Stimulated activated CD8-positive, alpha-beta memory T cell treated with anti-CD3 and anti-CD28 coated beads, Interleukin-4, amount 100 ng/mL, for 1 hour (primary cell): ENCODE results near the gene STK32C.
"Not testable (repeated sequence)": the region's sequence is repeated elsewhere in the genome, so short reads cannot be mapped to it uniquely, and the experiment has no call there.

Experiments used
- DNase-seq, 2 donors: peaks; one replicate each; pipeline ENCODE4 v3.0.0-alpha.2; 2020; ENCODE audit warnings: low read depth in 2 of 2, low spot score in 1 of 2

Gene STK32C

DNA sequence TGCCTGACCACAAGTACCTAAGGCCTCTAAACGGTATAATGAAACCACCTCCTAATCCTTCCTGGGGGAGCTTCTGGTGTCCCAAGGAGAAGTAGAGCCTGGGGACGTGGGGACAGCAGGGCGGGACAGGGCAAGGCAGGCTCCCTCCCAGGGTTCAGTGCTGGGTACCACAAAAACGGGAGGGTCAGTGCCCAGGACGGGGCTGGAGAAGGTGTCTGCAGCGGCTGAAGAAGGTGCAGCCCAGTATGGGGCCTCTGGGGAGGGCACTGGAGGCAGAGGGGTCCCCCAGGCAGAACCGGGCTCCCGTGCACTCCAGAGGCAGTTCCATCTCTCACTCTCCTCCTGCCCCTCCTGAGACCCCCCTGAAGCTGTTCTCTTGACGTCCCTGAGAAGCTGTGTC, 74.8 kb downstream of the STK32C start:
- no peak for DNase-seq

DNA sequence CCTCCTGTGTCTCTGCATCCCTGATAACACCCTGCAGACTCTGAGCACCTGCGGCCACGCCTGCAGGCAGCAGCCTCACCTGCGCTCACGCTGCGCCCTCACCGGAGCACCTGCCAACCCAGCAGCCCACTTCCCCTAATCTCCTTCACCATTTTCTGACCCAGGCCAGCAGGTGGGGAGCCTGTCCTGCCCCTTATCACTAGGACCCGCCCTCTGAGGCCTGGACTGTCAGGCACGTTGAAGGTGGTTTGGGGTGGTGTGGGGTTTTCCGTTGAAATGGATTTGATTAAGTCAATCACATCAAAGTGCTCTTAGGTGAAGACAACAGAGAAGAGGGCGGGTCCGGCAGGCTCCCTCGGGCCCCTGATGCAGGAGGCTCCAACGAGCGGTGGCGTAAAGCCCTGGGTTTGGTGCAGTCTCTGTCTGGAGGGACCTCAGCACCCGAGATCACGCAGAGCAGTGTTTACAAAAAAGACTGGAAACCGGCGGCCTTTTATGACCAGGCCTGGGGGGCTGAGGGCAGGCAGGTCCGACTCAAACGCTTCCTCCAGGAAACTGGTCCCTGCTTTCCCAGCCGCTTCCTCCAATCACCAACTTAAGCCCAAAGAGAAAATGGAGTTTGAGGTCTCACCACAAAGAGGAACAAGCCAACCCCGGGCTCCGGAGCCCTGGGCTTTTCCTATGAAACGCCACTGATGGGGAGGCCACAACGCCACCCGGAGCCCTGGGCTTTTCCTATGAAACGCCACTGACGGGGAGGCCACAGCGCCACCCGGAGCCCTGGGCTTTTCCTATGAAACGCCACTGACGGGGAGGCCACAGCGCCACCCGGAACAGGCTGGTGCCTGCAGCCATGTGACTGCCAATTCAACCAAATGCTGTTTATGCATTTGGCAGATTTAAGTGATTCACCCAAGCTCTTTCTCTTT, 75.5 kb downstream of the STK32C start:
- DNase-seq, result no peak

GRCh38 chr10:132231656-132232022, 76.1 kb downstream of the STK32C start:
- DNase-seq, result no peak

GRCh38 chr10:132230557-132231210, 77.1 kb downstream of the STK32C start:
- no peak for DNase-seq

DNA sequence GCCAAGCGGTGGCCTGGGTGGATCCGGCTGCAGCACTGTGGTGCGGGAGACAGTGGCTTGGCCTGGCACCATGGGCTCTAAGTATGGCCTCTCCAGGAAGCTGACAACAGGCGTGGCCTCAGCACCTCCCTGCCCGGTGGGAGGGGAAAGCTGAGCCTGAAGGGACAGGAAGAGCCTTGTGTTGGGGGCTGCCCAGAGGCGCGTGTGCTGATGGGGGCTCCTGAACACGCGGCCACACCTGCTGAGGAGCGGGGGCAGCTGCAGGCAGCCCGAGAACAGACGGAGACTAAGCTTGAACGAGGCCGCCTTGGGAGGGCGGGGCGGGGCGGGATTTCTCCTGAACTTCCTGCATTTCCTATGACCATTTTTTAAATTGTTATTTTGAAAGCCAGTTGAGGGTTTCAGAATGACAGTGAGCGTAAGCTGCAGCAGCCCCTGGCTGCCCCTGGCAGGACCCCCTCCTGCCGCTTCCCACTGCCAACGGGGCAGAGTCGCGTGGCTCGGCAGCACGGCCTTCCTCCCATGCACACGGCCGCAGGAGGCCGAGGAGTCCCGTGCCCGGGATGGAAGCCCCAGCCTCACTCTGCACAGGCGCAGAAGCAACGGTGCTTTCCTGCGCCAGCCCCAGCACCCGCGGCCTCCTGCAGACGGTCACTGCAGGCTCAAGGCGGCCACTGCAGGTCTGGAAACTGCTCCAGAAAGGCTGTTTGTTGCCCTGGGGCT, 77.8 kb downstream of the STK32C start:
- no peak for DNase-seq

DNA sequence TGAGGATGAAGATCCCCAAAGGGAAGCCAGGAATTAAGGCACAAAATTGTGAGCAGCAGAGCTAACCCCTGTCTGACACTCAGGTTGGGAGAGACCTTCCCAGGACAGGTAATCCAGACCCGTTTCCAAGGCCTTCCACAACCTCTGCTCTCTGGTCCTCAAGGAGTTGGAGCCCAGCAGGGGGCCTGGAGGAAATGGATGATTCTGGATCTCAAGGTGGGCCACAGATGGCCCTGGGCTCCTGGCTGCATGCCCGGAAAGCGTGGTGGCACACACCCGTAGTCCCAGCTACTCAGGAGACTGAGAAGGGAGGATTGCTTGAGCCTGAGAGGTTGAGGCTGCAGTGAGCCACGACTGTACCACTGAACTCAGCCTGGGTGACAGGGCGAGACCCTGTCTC, 78.7 kb downstream of the STK32C start:
- no peak for DNase-seq

DNA sequence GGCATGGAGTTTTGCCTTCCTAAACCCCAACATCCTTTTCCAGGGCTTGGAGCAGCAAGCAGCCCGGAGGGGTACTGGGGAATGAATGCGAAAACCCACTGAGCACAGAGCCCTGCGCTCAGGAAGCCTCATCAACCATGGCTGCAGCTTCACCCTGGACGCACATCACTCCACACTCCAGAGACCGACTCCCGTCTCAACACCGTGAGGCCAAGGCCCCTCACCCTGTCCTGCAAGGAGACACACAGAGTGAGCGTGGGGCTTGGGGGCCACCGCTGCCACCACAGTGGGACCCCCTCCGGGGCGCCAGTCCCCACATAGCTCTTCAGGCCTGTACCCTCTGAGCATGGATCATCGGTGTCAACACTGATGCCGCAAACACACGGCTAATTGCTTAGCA, 79.1 kb downstream of the STK32C start:
- DNase-seq, result no peak

DNA sequence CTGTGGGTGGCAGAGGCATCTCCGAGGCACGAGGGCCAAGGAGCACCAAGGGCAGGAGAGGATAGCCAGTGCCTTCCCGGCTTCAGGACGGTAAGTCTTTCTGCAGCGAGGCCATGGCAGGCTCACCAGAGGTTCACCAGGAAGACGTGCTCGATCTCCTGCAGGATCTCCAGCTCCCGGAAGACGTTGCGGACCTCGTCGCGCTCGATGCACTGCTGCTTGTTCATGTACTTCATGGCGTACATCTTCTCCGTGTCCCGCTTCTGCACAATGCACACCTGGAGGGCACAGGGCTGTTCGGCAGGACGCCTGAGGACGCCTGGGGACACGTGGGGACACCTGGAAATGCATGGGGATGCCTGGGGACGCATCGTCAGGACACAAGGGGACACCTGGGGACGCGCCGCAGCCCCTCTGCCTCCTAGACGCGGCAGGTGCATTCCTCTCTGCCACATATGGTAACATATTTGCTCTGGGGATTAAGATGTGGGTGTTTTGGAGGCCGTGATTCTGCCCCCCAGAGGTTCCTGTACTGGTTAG, 79.8 kb downstream of the STK32C start:
- no peak for DNase-seq

DNA sequence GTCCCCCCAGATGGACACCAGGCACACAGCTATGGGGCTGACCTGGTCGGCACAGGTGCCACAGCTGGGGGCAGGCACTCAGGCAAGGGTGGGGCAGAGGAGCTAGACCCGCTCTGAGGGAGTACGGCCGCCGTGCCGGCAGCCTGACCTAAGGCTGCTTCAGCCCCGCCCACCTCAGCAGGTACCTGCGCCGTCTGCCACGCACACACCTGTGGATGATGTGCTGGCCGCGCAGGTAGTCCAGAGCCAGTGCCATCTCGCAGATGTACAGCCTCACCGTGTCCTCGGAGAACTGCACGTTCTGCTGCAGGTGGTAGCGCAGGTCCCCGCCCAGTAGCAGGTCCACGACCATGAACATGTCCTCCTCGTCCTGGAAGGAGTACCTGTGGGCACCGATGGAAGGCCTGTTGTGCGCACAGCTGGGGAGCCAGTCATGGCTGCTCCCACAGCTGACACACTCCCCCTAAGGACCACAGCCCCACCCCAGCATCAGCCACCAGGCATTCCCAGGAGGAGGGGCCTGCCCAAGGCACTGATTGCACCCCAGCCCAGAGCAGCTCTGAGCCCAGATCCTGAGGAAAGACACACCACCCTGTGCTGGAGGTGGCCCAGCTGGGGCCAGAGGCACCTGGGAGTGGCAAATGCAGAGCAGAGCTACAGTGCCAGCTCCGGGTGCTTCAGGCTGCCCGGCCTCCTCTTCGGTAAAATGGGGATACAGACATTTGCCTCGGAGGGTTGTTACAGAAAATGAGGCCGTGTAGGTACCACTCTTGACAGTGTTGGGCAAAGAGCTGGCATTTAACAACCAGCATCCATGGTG, 81.0 kb downstream of the STK32C start:
- no peak for DNase-seq

DNA sequence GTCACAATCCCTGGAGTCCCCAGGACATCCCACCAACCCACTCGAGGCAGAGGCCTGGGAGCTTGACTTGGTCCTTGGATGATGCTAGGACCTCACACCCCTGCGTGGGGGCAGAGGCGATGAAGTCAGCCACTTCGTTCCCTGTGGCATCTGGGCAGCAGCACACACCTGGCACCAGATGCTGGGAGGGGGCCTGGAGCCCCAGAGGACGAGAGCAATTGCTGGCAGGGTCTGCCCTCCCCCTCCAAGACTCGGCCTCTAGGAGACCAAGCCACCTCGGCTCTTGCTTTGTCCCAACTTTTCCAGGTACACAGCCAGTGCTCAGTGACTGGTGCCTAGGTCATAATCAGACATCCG, 81.9 kb downstream of the STK32C start:
- no peak for DNase-seq

DNA sequence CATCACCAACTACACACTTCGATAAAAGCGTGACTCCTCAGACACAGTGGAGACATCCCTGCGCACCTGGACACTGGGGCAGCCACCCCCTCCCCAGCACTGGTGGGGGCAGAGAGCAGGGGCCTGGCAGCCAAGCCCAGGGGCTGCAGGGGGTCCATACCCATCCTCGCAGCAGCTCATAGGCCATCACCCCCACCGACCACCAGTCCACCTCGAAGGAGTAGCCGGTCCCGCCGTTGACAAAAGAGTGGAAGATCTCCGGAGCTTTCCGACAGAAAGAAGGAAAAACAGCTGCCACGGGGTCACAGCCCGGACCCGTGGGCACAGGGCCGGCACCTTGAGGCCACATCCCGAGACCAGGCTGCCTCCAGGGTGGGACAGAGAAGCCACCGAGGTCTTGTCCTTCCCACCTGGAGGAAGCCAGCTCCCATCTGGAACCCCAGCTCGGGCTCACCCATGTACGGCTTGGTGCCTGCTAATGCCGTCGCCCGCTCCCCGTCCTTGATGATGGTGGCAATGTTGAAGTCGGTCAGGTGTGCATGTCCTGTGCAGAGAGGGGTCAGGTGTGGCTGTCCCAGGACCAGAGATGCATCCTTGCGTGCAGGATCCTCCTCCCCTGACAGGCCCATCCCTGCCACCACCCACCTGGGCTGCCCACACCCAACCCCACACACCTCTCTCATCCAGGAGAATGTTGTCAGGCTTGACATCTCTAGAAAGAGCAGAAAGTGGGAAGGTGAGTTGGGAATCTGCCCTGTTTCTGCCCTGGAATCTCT, 82.5 kb downstream of the STK32C start:
- DNase-seq, result no peak

- DNase-seq, result no peak
Observed at GRCh38 chr10:132224343-132225072, 83.2 kb downstream of the STK32C start.

- no peak for DNase-seq
Observed at GRCh38 chr10:132223611-132224342, 84.0 kb downstream of the STK32C start.

GRCh38 chr10:132223156-132223590, 84.6 kb downstream of the STK32C start:
- DNase-seq, result peak in 1 of 2 donors; percentile 16

- DNase-seq, result no peak
Observed at GRCh38 chr10:132222726-132223125, 85.0 kb downstream of the STK32C start.

GRCh38 chr10:132220996-132221395, 86.8 kb downstream of the STK32C start:
- DNase-seq, result not testable (repeated sequence)

GRCh38 chr10:132220061-132220460, 87.7 kb downstream of the STK32C start:
- DNase-seq, result no peak

DNA sequence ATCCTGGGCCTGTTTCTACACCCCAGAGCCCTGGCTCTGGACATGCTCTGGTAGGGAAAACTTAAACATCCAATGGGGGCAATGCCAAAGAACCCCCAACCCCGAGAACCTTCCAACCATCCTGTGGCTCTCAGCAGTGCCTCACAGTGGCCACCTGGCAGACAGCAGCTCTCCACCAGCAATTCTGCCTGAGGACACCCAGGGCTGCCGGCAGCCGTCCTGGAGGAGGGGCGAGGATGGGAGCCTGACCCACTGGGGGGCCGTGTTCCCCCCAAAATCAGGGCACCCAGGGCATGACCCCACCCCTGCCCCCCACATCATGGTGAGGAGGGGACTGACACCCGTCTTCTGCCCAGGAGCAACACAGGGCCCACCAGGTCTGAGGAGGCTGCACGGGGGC, 88.3 kb downstream of the STK32C start:
- DNase-seq, result no peak

- not testable (repeated sequence) for DNase-seq
Observed at GRCh38 chr10:132216441-132216840, 91.3 kb downstream of the STK32C start.
